Ecto neural progenitor cell (in vitro differentiated cells): Measurements from ENCODE around the gene IQCB1.
"Not testable (repeated sequence)": the region's sequence is repeated elsewhere in the genome, so short reads cannot be mapped to it uniquely, and the experiment has no call there.

Experiments
- DNase-seq: peaks from one replicate; pipeline ENCODE4 v3.0.0-alpha.2; 2018; ENCODE audit warnings: low spot score

The IQCB1 gene

GRCh38 chr3:121834671-121835464 is at the start of gene IQCB1, which contains the start of gene EAF2:
Gene IQCB1, minus strand, starts transcription at chr3:121835060. Its CDS starts 6,100 bp downstream, at chr3:121828960.
Gene EAF2, plus strand, starts transcription at chr3:121835209. Its CDS starts 77 bp downstream, at chr3:121835286.
- peak; percentile 97 for DNase-seq

GRCh38 chr3:121883507-121883906 is 48.6 kb upstream of the IQCB1 start:
- DNase-seq = no peak

GRCh38 chr3:121878411-121878810 is 43.6 kb upstream of the IQCB1 start:
- DNase-seq = no peak

- no peak for DNase-seq
These were observed 36.6 kb upstream of the IQCB1 start for GRCh38 chr3:121871430-121871829.

- DNase-seq = no peak
These were observed 35.9 kb upstream of the IQCB1 start for GRCh38 chr3:121870717-121871116.

- no peak for DNase-seq
These were observed 34.9 kb upstream of the IQCB1 start for GRCh38 chr3:121869736-121870135.

GRCh38 chr3:121863801-121864200 is 28.9 kb upstream of the IQCB1 start:
- no peak for DNase-seq

GRCh38 chr3:121863247-121863646 is 28.4 kb upstream of the IQCB1 start:
- not testable (repeated sequence) for DNase-seq

GRCh38 chr3:121857778-121858177 is 22.9 kb upstream of the IQCB1 start:
- DNase-seq = not testable (repeated sequence)

- DNase-seq = no peak
These were observed 20.7 kb upstream of the IQCB1 start for GRCh38 chr3:121855555-121855954.

- DNase-seq = no peak
These were observed 17.4 kb upstream of the IQCB1 start for GRCh38 chr3:121852256-121852655.

- no peak for DNase-seq
These were observed 10.0 kb upstream of the IQCB1 start for GRCh38 chr3:121844892-121845291.

GRCh38 chr3:121839962-121840361 is 5.1 kb upstream of the IQCB1 start:
- DNase-seq = no peak

GRCh38 chr3:121836481-121836880 is 1.6 kb upstream of the IQCB1 start:
- no peak for DNase-seq

GRCh38 chr3:121836064-121836463 is 1.2 kb upstream of the IQCB1 start:
- DNase-seq = no peak

- DNase-seq = no peak
These were observed 573 bp upstream of the IQCB1 start for GRCh38 chr3:121835465-121835801.

GRCh38 chr3:121834157-121834670 is 646 bp downstream of the IQCB1 start:
- no peak for DNase-seq

- no peak for DNase-seq
These were observed 11.9 kb downstream of the IQCB1 start for GRCh38 chr3:121822973-121823372.

GRCh38 chr3:121821421-121822199 is 13.2 kb downstream of the IQCB1 start:
- DNase-seq = no peak

- no peak for DNase-seq
These were observed 15.6 kb downstream of the IQCB1 start for GRCh38 chr3:121819236-121819635.

GRCh38 chr3:121818578-121818977 is 16.3 kb downstream of the IQCB1 start:
- DNase-seq = no peak

GRCh38 chr3:121817753-121818152 is 17.1 kb downstream of the IQCB1 start:
- DNase-seq = no peak

- no peak for DNase-seq
These were observed 25.6 kb downstream of the IQCB1 start for GRCh38 chr3:121809249-121809648.
